ENCODE measurements around the gene TNIK.

GRCh38 chr3:171242951-171243350, 217.3 kb downstream of the TNIK start:
- TF ChIP-seq YY1 (IDR thresholded peaks at IDR 0.05; ENCODE audit: insufficient read depth, insufficient read length): no peak
- TF ChIP-seq SUZ12 (IDR thresholded peaks at IDR 0.05; ENCODE audit: extremely low read depth, insufficient read depth, insufficient read length): no peak
- no peak for TF ChIP-seq ZNF274 (IDR thresholded peaks at IDR 0.05; ENCODE audit: low read depth, low read length)
